Measurements from ENCODE around the gene TPR.

TPR gene

DNA sequence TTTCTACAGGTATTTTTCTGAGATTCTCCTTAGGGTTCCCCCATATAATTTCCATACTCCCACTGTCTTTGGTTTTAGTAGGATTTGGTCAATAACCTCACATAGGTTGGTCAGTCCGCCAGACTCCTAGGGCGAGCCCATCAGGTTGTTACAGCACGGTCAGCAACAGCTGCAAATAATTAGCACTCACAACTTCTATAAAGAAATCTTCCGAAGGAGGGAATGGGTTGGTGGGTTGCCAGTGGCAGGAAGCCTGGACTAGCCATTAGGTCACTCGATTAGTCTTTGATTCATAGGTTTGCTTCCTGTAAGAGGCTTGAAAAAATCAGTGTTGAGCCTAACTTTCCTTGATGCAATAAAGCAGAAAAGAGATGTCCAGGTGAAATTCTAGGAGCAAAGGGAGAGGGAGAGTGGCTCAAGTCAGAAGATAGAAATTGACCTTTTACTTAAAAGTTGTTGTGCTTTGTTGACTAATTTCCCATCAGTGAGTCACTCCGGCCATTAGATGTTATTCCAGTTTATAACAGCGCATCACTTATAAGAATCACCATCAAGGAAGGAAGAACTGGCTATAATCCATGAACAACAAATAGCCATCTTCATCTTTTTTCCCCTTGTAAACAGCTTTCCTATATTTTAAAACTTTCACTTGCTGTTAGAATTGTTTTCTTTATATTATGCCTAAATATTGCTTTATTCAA, 88.3 kb downstream of the TPR start:
- DNase-seq: peak; percentile 47

GRCh38 chr1:186283374-186283773, 91.7 kb downstream of the TPR start:
- no peak for DNase-seq

DNA sequence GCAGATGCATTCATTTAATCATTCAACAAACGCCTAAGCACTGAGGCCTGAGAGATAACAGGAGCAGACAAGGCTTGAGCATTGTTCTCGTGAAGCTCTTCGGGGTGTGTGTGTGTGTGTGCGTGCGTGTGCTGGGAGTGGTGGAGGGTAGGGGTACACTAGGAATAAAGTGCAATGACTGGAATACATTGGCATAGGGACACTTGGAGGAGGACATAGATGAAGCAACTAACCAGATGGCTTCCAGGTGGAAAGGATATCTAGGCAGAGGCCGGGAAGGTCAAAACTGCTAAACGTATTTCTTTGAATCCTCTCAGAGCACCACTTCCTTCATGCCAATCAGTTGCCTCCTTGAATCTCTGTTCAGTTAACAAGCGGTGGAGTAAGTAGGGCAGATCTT, 92.6 kb downstream of the TPR start:
- no peak for DNase-seq

DNA sequence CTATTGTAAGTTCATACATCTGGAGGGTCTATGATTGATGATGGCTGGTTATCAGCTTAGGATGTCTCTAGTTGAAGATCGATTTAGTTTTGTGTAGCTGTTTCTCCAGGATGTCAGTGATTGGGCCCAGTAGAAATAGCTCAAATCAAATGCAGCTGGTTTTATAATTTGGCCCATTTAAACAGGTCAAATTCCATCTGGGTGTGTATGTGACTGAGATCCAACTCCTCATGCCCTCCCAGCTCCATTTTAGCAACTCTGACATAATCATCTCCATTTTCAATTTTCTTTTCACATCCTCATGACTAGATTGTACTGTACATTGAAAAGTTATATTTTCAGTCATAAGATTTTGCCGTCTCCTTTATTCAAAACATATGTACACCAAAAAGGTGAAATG, 99.2 kb downstream of the TPR start:
- DNase-seq: no peak

GRCh38 chr1:186272486-186272885, 102.6 kb downstream of the TPR start:
- DNase-seq: no peak

GRCh38 chr1:186271032-186271431, 104.0 kb downstream of the TPR start:
- DNase-seq: no peak
